NB4 (cell line): ENCODE results near the gene MKS1.

Experiments used
- POLR2A ChIP-seq: IDR thresholded peaks from 2 replicates; pipeline ENCODE4 v1.6.1; 2011; ENCODE audit warnings: mild to moderate bottlenecking; ENCODE audit not compliant: insufficient read length; ENCODE audit errors: extremely low read depth
- TF ChIP-seq, protein P1 (sequence below): IDR thresholded peaks from one replicate; pipeline ENCODE4 v1.5.1; 2012; ENCODE audit warnings: low read depth, low read length

DNA sequence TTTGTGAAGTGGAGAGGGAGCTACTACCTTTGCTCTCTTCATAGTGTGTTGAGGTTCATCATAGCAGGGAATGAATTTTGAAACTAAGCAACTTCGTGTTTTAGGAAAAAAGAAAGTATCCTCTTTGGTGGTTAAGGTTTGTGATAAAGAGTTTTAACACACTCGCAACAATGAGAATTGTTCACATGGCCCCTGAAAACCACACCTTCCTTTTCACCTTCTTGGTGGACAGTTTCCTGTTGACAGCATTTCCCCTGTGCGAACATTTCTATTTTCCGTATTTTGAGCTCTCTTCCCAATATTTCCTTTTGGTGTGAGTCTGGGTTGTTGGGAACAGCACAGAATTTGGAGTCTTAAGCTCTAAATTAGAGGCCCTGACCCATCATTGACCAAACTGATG is 48.4 kb downstream of the MKS1 start:
- no peak for TF ChIP-seq POLR2A
- TF ChIP-seq, protein P1, sequence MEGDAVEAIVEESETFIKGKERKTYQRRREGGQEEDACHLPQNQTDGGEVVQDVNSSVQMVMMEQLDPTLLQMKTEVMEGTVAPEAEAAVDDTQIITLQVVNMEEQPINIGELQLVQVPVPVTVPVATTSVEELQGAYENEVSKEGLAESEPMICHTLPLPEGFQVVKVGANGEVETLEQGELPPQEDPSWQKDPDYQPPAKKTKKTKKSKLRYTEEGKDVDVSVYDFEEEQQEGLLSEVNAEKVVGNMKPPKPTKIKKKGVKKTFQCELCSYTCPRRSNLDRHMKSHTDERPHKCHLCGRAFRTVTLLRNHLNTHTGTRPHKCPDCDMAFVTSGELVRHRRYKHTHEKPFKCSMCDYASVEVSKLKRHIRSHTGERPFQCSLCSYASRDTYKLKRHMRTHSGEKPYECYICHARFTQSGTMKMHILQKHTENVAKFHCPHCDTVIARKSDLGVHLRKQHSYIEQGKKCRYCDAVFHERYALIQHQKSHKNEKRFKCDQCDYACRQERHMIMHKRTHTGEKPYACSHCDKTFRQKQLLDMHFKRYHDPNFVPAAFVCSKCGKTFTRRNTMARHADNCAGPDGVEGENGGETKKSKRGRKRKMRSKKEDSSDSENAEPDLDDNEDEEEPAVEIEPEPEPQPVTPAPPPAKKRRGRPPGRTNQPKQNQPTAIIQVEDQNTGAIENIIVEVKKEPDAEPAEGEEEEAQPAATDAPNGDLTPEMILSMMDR: no peak
